GM19239 (cell line): ENCODE results near the gene FSHB.
"Not testable (repeated sequence)": the region's sequence is repeated elsewhere in the genome, so short reads cannot be mapped to it uniquely, and the experiment has no call there.

Experiments
- DNase-seq: peaks from one replicate; pipeline ENCODE4 v3.0.0; 2011; ENCODE audit warnings: low spot score; ENCODE audit not compliant: insufficient read length
- FAIRE-seq: peaks from 2 replicates; lab custom pipeline; 2011; peaks lifted over from hg19 to GRCh38; lab: Jason Lieb, UNC

FSHB gene

GRCh38 chr11:30230714-30231113, at the start of gene FSHB:
Gene FSHB, plus strand, starts transcription at chr11:30231014. Its CDS starts 889 bp downstream, at chr11:30231903.
- DNase-seq: no peak
- FAIRE-seq: no peak

- no peak for DNase-seq
- FAIRE-seq: no peak
Observed at GRCh38 chr11:30186748-30187147, 44.1 kb upstream of the FSHB start.

- no peak for DNase-seq
- FAIRE-seq: no peak
Observed at GRCh38 chr11:30192620-30193019, 38.2 kb upstream of the FSHB start.

GRCh38 chr11:30196400-30197206, 34.2 kb upstream of the FSHB start:
- DNase-seq (peak; percentile 25), FAIRE-seq (peak; percentile 93)

- FAIRE-seq: no peak
- DNase-seq: no peak
Observed at GRCh38 chr11:30197869-30198268, 32.9 kb upstream of the FSHB start.

- FAIRE-seq, DNase-seq: not testable (repeated sequence)
Observed at GRCh38 chr11:30202989-30203388, 27.8 kb upstream of the FSHB start.

- FAIRE-seq (no peak), DNase-seq (no peak)
Observed at GRCh38 chr11:30203850-30204249, 27.0 kb upstream of the FSHB start.

- DNase-seq: peak; percentile 8
- FAIRE-seq: peak; percentile 91
Observed at GRCh38 chr11:30206249-30206996, 24.4 kb upstream of the FSHB start.

- no peak for FAIRE-seq
- no peak for DNase-seq
Observed at GRCh38 chr11:30210357-30210756, 20.5 kb upstream of the FSHB start.

- no peak for FAIRE-seq
- DNase-seq: no peak
Observed at GRCh38 chr11:30216534-30216933, 14.3 kb upstream of the FSHB start.

GRCh38 chr11:30218278-30218677, 12.5 kb upstream of the FSHB start:
- DNase-seq (no peak), FAIRE-seq (no peak)

GRCh38 chr11:30225642-30226041, 5.2 kb upstream of the FSHB start:
- no peak for FAIRE-seq
- DNase-seq: no peak

- FAIRE-seq (no peak), DNase-seq (no peak)
Observed at GRCh38 chr11:30228323-30228884, 2.4 kb upstream of the FSHB start.

GRCh38 chr11:30239025-30239424, 8.2 kb downstream of the FSHB start:
- no peak for FAIRE-seq

GRCh38 chr11:30244265-30244664, 13.5 kb downstream of the FSHB start:
- no peak for DNase-seq
- no peak for FAIRE-seq

More at GRCh38 chr11:30239025-30239424, 8.2 kb downstream of the FSHB start:
- no peak for DNase-seq

- DNase-seq: no peak
- no peak for FAIRE-seq
Observed at GRCh38 chr11:30245621-30246020, 14.8 kb downstream of the FSHB start.

- DNase-seq: no peak
- no peak for FAIRE-seq
Observed at GRCh38 chr11:30254307-30255298, 23.8 kb downstream of the FSHB start.

- FAIRE-seq: no peak
Observed at GRCh38 chr11:30255637-30256036, 24.8 kb downstream of the FSHB start.

GRCh38 chr11:30257058-30257457, 26.2 kb downstream of the FSHB start:
- DNase-seq (no peak), FAIRE-seq (no peak)

More at GRCh38 chr11:30255637-30256036, 24.8 kb downstream of the FSHB start:
- no peak for DNase-seq

- FAIRE-seq: no peak
Observed at GRCh38 chr11:30258679-30259078, 27.9 kb downstream of the FSHB start.

More at GRCh38 chr11:30258679-30259078, 27.9 kb downstream of the FSHB start:
- no peak for DNase-seq
